ENCODE results near the gene COL6A3. TPM values are rescaled to one million over a fixed set of nuclear protein-coding genes. Genes with fewer than 3 reads are reported as not detected.
A peak's percentile ranks its signal among the peaks of the same experiment; 100 is the strongest.

The COL6A3 gene, protein sequence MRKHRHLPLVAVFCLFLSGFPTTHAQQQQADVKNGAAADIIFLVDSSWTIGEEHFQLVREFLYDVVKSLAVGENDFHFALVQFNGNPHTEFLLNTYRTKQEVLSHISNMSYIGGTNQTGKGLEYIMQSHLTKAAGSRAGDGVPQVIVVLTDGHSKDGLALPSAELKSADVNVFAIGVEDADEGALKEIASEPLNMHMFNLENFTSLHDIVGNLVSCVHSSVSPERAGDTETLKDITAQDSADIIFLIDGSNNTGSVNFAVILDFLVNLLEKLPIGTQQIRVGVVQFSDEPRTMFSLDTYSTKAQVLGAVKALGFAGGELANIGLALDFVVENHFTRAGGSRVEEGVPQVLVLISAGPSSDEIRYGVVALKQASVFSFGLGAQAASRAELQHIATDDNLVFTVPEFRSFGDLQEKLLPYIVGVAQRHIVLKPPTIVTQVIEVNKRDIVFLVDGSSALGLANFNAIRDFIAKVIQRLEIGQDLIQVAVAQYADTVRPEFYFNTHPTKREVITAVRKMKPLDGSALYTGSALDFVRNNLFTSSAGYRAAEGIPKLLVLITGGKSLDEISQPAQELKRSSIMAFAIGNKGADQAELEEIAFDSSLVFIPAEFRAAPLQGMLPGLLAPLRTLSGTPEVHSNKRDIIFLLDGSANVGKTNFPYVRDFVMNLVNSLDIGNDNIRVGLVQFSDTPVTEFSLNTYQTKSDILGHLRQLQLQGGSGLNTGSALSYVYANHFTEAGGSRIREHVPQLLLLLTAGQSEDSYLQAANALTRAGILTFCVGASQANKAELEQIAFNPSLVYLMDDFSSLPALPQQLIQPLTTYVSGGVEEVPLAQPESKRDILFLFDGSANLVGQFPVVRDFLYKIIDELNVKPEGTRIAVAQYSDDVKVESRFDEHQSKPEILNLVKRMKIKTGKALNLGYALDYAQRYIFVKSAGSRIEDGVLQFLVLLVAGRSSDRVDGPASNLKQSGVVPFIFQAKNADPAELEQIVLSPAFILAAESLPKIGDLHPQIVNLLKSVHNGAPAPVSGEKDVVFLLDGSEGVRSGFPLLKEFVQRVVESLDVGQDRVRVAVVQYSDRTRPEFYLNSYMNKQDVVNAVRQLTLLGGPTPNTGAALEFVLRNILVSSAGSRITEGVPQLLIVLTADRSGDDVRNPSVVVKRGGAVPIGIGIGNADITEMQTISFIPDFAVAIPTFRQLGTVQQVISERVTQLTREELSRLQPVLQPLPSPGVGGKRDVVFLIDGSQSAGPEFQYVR (N-terminal part only)
- 100 to 1,000 TPM in 1 of 2 donors, 10 to 100 TPM in 1; 61.6 to 103 TPM for total RNA-seq

DNA sequence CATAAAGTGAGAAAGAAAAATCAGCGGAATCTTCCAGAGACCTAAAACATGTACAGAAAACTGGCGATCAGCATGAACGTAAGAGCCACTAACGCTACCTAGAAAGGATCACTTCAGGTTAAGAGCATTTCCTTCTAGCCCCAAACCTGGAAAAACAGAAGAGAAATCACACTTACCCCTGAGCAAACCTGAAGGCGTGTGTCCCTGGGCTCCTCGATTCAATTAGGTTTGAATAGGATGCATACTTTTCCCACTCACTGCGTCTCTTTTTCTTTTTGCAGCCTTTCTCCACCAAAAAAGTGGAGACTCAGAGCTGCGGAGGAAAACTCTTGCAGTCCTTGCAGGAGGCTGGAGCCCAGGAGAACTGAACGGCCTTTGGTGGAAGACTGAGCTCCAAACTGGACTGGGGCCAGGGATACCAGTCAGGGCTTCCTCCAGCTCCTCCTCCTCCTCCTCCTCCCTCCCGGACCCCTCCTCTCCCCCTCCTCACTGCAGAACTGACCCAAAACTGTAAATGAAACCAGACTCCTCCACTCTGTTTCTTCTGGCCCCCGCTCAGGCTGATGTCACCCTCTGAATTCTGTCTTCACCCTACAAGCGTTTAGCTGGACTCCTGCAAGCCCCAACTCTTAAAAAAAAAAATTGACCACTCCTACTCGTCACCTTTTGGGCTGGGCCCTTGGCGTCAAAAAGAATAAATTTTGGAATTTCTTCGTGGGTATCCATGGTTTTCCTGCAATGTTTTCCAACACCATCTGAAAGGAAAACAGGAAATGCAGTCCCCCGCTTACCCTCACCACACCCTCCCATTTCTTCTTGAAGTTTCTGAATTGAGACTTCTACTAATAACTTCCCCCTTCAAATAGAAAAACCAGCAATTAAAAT lies at the start of gene COL6A3:
TSS of gene COL6A3 (minus strand) at position 388 of the 885 bp plus-strand sequence. CDS start 17,347 bp downstream, outside the sequence.
- peak within 1 kb of the TSS; percentile 39 to 54 for H3K4me3 ChIP-seq
- DNase-seq (ENCODE audit: low spot score), result peak; percentile 72
- H3K27me3 ChIP-seq, result no peaks in the 10 kb centered on the region
- H3K27ac ChIP-seq, result peak within 1 kb of the TSS; percentile 81 to 83
- H3K4me1 ChIP-seq, result no peaks in the 10 kb centered on the region
- H3K36me3 ChIP-seq, result no peaks in the 10 kb centered on the region
- TF ChIP-seq, protein P1, sequence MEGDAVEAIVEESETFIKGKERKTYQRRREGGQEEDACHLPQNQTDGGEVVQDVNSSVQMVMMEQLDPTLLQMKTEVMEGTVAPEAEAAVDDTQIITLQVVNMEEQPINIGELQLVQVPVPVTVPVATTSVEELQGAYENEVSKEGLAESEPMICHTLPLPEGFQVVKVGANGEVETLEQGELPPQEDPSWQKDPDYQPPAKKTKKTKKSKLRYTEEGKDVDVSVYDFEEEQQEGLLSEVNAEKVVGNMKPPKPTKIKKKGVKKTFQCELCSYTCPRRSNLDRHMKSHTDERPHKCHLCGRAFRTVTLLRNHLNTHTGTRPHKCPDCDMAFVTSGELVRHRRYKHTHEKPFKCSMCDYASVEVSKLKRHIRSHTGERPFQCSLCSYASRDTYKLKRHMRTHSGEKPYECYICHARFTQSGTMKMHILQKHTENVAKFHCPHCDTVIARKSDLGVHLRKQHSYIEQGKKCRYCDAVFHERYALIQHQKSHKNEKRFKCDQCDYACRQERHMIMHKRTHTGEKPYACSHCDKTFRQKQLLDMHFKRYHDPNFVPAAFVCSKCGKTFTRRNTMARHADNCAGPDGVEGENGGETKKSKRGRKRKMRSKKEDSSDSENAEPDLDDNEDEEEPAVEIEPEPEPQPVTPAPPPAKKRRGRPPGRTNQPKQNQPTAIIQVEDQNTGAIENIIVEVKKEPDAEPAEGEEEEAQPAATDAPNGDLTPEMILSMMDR (IDR thresholded peaks at IDR 0.05), result no peak
- no peaks in the 10 kb centered on the region for H3K9me3 ChIP-seq

DNA sequence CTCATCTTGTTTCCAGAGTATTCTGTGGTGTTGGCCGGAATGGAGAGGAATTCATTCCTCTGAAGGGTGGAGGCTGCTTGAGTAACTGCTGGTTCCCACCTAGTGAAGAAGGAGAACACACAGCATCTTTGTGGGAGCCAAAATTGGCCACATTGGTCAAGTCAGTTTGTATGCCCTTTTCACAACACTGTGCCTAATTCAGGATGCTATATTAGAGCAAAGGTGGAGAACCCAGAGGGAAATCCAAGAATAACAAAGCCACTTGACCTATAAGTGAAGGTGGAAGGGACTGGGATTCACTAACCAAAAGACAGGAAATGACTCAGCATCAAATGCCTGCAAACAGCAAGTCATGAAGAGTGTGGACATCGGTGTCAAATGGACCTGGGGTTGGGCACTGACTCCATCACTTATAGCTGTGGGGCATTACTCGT lies 45.8 kb upstream of the COL6A3 start:
- Histone ChIP-seq H3K27ac (no peak overlapping the region), H3K36me3 (no peaks in the 10 kb centered on the region), H3K4me3 (no peak overlapping the region), H3K27me3 (no peaks in the 10 kb centered on the region), H3K9me3 (no peaks in the 10 kb centered on the region), H3K4me1 (peaks cover 0 to 12% of the 10 kb centered on the region in 2 donors)
- TF ChIP-seq, protein P1 (IDR thresholded peaks at IDR 0.05), result no peak
- DNase-seq (ENCODE audit: low spot score), result no peak

DNA sequence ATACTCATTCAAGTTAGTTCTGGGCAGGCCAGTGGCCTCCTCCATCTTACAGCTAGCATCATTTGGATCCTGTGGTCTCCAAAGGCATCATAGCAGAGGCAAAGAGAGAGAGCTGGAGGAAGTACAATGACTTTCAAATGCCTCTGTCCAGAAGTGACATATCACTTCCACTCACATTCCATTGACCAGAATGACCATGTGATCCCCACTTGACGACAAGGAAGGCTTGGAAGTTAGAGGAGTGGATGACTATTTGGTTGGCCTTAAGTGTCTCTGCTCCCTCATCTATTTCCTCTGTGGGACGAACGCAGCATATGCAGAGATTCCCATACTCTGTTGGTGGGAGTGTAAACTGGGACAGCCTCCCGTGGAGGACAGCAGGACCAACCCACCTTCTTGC lies 45.3 kb upstream of the COL6A3 start:
- no peaks in the 10 kb centered on the region for H3K36me3 ChIP-seq
- no peaks in the 10 kb centered on the region for H3K27me3 ChIP-seq
- no peak for DNase-seq (ENCODE audit: low spot score)
- TF ChIP-seq, protein P1 (IDR thresholded peaks at IDR 0.05), result no peak
- H3K4me3 ChIP-seq, result no peak overlapping the region
- H3K4me1 ChIP-seq, result peaks cover 0 to 12% of the 10 kb centered on the region in 2 donors
- no peaks in the 10 kb centered on the region for H3K9me3 ChIP-seq
- H3K27ac ChIP-seq, result no peak overlapping the region

DNA sequence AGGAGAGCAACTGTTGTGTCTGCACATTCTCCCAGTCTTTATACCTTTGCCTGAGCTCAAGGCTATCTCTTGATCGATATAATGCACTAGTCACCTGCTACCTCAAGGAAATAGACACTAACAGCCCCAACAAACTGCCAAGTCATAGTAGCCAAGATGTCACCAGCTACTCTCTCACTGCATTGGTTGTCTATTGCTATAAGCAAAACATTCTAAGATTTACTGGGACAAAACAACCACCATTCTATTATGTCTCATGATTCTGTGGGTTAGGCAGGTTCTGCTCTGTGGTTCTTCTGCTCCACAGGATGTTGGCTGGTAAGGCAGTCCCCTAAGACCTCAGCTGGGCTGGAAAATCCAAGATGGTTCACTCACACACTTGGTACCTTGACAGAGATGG lies 44.6 kb upstream of the COL6A3 start:
- Histone ChIP-seq H3K9me3 (no peaks in the 10 kb centered on the region), H3K4me1 (peaks cover 0 to 13% of the 10 kb centered on the region in 2 donors), H3K36me3 (no peaks in the 10 kb centered on the region), H3K27me3 (no peaks in the 10 kb centered on the region), H3K4me3 (no peak overlapping the region), H3K27ac (no peak overlapping the region)
- TF ChIP-seq, protein P1 (IDR thresholded peaks at IDR 0.05), result no peak
- no peak for DNase-seq (ENCODE audit: low spot score)

All from right atrium auricular region (tissue), 2 donors.